Measurements from ENCODE around the gene GRIN2A.

GRIN2A gene

DNA sequence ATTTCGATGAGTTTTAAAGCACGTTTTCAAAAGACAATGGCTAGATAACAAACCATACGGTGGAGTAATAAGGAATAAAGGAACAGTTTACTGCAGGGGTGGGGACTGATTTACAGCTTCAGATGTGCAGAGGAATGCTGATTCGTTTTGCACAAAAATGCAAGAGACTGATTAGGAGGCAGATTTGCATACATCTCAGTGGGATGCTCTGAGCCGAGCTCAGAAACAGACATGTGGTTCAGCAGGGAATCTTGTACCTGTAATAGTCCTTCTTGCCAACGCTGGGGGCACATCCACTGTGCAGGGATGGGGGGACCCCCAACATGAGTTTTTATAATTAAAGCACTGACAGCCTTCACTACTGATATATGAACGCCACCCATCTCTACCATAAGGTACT is 308.0 kb downstream of the GRIN2A start:
- Mint-ChIP-seq H3K9me3 (no peaks in the 10 kb centered on the region), H3K27me3 (ENCODE audit: low read depth) (no peaks in the 10 kb centered on the region), H3K4me1 (ENCODE audit: low read depth) (no peaks in the 10 kb centered on the region), H3K4me3 (no peak overlapping the region), H3K36me3 (ENCODE audit: low read depth) (no peaks in the 10 kb centered on the region), H3K27ac (no peak overlapping the region)

DNA sequence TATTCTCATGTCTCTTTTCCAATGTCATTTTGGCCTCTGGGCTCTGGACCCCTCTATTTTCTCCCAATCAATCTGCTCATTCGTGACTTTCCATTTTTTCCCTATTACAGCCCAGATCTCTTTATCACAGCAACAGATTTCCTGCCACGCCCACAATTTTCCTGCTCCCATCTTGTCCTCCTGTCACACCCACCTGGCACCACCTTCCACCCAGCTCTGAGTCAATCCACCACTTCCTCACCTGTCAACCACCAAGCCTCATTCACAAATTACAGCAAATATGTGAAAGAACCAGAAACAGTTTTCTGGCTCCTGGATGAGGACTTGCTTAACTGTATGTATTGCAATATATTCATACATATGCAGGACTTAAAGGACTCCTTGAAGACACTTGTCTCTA is 311.3 kb downstream of the GRIN2A start:
- H3K4me1 Mint-ChIP-seq (ENCODE audit: low read depth) = no peaks in the 10 kb centered on the region
- no peaks in the 10 kb centered on the region for H3K9me3 Mint-ChIP-seq
- H3K4me3 Mint-ChIP-seq = no peak overlapping the region
- H3K27me3 Mint-ChIP-seq (ENCODE audit: low read depth) = no peaks in the 10 kb centered on the region
- H3K36me3 Mint-ChIP-seq (ENCODE audit: low read depth) = no peaks in the 10 kb centered on the region
- no peak overlapping the region for H3K27ac Mint-ChIP-seq

DNA sequence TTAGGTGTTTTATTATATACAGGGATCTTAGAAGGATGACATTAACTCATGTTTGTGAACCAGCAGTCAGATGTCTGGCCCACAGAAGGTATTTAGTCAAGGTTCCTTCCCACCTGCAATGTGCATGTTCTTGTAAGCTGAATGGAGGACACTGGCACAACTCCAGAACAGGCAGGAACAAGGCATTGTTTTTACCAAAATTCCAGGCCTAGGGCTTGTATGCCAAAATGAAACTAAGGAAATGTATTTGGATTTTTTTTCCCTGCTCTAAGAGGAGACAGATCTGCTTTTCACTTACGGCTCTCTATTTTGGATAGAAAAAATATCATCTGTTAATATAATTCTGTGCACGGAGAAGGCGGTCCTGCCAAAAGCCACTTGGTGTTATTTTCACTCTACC is 312.5 kb downstream of the GRIN2A start:
- Mint-ChIP-seq H3K4me1 (ENCODE audit: low read depth) (no peaks in the 10 kb centered on the region), H3K36me3 (ENCODE audit: low read depth) (no peaks in the 10 kb centered on the region), H3K9me3 (no peaks in the 10 kb centered on the region), H3K27ac (no peak overlapping the region), H3K27me3 (ENCODE audit: low read depth) (no peaks in the 10 kb centered on the region), H3K4me3 (no peak overlapping the region)

DNA sequence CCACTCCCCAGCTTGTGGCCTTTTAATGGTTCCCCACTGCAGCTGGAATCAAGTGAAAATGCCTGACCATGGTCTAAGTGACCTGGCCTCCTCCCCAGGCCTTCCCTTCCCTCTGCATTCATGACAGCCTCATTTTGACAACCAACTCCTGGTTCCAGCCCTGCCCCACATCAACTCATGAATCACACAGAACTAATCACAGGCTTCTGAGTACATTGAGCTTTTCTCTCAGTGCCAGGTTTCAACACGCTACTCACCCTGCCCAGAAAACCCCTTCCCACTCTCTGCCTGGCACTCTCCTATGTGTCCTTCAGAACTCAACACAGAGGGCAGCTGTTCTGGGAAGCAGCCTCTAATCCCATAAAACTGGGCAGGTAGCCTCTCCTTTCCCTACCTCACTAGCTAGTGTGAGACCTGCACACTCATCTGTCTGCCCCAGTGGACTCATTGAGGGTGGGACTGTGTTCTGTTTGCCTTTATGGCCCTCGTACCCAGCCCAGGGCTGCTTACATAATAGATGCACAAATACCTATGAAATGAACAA is 313.6 kb downstream of the GRIN2A start:
- Mint-ChIP-seq H3K9me3 (no peaks in the 10 kb centered on the region), H3K27me3 (ENCODE audit: low read depth) (no peaks in the 10 kb centered on the region), H3K4me3 (no peak overlapping the region), H3K4me1 (ENCODE audit: low read depth) (no peaks in the 10 kb centered on the region), H3K36me3 (ENCODE audit: low read depth) (no peaks in the 10 kb centered on the region), H3K27ac (no peak overlapping the region)

DNA sequence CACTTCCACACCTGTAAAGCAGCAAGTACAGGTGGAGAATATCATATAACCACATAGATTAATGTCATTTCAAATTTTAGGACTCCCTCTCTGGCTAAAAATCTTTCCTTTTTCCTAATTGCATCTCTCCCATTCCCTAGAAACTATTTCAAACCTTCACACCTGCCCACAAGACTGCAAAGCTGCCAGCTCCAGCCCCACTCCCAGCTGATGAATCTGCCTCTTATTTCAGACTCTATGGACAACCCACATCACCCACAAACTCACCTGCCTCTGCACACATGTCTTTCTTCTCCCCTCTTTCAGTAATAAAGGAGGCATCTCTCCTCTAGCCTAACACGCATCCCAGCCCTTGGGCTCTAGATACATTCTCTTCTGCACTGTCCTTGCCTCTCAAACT is 315.1 kb downstream of the GRIN2A start:
- no peak overlapping the region for H3K4me3 Mint-ChIP-seq
- H3K4me1 Mint-ChIP-seq (ENCODE audit: low read depth) = no peaks in the 10 kb centered on the region
- H3K27me3 Mint-ChIP-seq (ENCODE audit: low read depth) = no peaks in the 10 kb centered on the region
- no peak overlapping the region for H3K27ac Mint-ChIP-seq
- no peaks in the 10 kb centered on the region for H3K9me3 Mint-ChIP-seq
- H3K36me3 Mint-ChIP-seq (ENCODE audit: low read depth) = no peaks in the 10 kb centered on the region

DNA sequence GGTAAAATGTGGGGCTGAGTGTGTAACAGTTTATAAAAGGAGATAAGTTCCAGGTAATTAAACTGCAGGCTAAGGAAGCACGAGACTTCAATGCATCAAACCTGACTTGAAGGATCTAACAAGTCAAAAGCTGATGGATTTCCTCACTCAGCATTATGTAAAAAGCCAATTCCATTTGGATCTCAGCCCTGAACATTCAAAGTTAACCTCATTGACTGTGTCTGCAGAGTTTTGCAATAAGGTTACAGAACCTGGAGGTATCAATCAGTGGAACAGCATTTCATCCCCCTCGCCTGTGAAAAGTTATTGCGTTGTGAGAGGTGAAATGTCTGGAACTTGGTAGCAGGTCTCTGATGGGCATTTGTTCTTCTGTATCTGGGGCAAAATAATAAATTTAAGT is 317.8 kb downstream of the GRIN2A start:
- Mint-ChIP-seq H3K27ac (no peak overlapping the region), H3K36me3 (ENCODE audit: low read depth) (no peaks in the 10 kb centered on the region), H3K9me3 (no peaks in the 10 kb centered on the region), H3K27me3 (ENCODE audit: low read depth) (no peaks in the 10 kb centered on the region), H3K4me1 (ENCODE audit: low read depth) (no peaks in the 10 kb centered on the region), H3K4me3 (no peak overlapping the region)

DNA sequence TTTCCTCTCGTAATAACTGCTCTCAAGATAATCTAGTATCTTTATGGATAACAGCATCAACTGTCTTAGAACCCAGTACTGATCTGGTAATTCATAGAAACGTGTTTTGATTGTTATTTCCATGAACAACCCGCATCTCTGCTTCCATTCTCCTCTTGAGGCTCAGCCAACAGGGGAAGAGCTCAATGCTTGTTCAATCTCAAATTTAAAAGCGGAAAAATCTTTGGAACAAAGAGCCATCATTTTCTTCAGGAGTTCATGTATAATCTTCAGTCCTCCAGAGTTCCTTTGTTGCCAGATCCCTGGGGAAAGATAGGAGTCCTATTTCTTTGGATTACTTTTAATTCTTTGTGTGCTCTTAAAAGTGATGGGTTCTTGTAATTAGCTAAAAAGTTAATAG is 319.9 kb downstream of the GRIN2A start:
- Mint-ChIP-seq H3K27ac (no peak overlapping the region), H3K4me1 (ENCODE audit: low read depth) (no peaks in the 10 kb centered on the region), H3K4me3 (no peak overlapping the region), H3K9me3 (no peaks in the 10 kb centered on the region), H3K27me3 (ENCODE audit: low read depth) (no peaks in the 10 kb centered on the region), H3K36me3 (ENCODE audit: low read depth) (no peaks in the 10 kb centered on the region)

DNA sequence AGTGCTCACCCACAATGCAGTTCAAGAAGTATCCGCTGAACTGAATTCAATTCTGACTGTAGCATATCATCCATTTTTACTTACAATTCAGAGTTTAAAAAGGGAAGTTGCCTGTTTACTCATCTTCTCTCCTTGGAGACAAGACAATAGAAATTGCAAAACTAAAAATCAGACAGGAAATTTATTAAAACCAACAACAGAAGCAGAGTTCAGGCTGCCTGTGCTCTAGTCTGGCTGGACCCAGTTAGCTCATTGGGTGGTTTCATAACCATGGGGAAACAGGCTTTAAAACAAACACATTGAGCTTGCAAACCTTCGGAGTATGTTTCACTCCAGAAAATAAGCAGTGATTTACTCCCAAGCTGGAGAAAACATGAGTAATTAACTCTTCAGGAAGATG is 321.4 kb downstream of the GRIN2A start:
- no peak overlapping the region for H3K4me3 Mint-ChIP-seq
- no peak overlapping the region for H3K27ac Mint-ChIP-seq
- no peaks in the 10 kb centered on the region for H3K27me3 Mint-ChIP-seq (ENCODE audit: low read depth)
- H3K4me1 Mint-ChIP-seq (ENCODE audit: low read depth) = no peaks in the 10 kb centered on the region
- H3K36me3 Mint-ChIP-seq (ENCODE audit: low read depth) = no peaks in the 10 kb centered on the region
- no peaks in the 10 kb centered on the region for H3K9me3 Mint-ChIP-seq

DNA sequence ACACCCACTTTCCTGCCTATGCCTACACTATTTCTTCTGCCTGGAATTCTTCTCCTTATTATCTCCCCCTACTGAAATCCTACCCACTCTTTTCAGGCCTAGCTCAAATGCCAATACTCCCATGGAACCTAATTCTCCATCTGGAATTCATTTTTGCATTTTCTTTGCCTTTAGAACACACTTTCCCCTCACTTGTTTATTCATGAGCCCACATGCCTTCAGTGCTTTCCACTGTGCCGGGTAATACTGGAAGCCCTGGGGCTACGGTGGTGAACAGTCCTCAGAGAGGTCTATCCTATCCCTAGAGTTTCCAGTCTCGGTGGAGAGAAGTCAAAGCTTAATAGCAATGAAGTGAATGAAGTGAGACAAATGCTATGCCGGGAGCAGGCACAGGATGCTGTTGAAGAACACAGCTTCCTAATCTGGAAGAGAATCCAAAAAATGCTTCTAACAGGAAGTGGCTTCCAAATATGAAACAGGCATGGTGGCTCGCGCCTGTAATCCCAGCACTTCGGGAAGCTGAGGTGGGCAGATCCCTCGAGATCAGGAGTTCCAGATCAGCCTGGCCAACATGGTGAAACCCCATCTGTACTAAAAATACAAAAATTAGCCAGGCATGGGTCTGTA is 322.4 kb downstream of the GRIN2A start:
- Mint-ChIP-seq H3K27ac (no peak overlapping the region), H3K36me3 (ENCODE audit: low read depth) (no peaks in the 10 kb centered on the region), H3K4me1 (ENCODE audit: low read depth) (no peaks in the 10 kb centered on the region), H3K4me3 (no peak overlapping the region), H3K27me3 (ENCODE audit: low read depth) (no peaks in the 10 kb centered on the region), H3K9me3 (no peaks in the 10 kb centered on the region)

DNA sequence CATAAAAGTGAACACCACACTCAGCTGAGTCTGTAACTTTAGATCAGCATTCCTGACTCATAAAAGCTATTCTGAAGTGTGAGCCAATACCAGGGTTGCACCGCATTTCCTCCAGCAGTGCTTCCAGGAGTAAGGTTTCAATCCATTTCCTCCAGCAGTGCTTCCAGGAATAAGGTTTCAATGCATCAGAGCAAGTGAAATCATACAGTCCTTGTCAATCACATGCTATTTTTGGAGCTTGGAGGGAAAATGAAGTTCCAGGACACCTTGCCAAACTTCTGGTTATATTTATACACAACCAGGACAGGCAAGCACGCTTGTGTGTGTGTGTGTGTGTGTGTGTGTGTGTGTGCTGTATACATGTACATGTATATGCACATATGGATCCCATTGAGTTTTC is 327.6 kb downstream of the GRIN2A start:
- no peaks in the 10 kb centered on the region for H3K27me3 Mint-ChIP-seq (ENCODE audit: low read depth)
- H3K36me3 Mint-ChIP-seq (ENCODE audit: low read depth) = no peaks in the 10 kb centered on the region
- H3K27ac Mint-ChIP-seq = no peak overlapping the region
- no peak overlapping the region for H3K4me3 Mint-ChIP-seq
- no peaks in the 10 kb centered on the region for H3K4me1 Mint-ChIP-seq (ENCODE audit: low read depth)
- no peaks in the 10 kb centered on the region for H3K9me3 Mint-ChIP-seq

DNA sequence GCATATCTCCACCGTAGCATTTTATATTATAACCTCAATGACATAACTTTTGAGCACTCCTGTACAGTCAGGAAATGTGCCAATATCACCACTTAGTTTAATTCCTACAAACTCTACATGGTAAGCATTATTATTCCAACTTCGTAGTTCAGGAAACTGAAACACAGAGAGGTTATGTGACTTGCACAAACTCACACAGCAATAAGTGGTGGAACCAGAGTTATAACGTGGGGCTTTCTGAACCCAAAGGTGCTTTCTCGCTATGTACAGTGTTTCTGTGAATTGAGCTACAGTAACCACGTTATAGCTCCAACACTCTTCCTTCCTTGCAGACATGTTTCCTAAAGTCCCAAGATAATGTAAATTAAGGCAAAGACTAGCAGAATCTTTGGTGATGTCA is 330.2 kb downstream of the GRIN2A start:
- Mint-ChIP-seq H3K27ac (no peak overlapping the region), H3K4me1 (ENCODE audit: low read depth) (no peaks in the 10 kb centered on the region), H3K27me3 (ENCODE audit: low read depth) (no peaks in the 10 kb centered on the region), H3K9me3 (no peaks in the 10 kb centered on the region), H3K36me3 (ENCODE audit: low read depth) (no peaks in the 10 kb centered on the region), H3K4me3 (no peak overlapping the region)

DNA sequence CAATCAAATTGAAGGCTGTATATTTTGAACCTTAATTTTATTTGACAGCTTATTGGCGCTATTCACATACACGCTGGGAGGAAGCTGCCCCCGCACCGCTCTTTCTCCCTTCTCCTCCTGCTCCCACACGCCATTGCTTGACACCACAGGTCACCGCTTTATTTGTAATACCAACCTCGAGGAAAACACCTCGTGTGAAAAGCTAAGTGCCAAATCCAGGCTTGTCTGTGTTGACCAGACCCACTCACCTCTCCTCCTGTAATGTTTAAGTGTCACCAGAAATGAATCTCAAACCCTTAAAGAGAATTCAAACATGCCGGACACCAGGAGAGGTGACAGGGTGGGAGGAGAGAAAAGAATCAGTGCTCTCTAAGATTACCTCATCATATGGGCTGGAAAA is 331.4 kb downstream of the GRIN2A start:
- Mint-ChIP-seq H3K9me3 (no peaks in the 10 kb centered on the region), H3K27me3 (ENCODE audit: low read depth) (no peaks in the 10 kb centered on the region), H3K36me3 (ENCODE audit: low read depth) (no peaks in the 10 kb centered on the region), H3K4me3 (no peak overlapping the region), H3K27ac (no peak overlapping the region), H3K4me1 (ENCODE audit: low read depth) (no peaks in the 10 kb centered on the region)

DNA sequence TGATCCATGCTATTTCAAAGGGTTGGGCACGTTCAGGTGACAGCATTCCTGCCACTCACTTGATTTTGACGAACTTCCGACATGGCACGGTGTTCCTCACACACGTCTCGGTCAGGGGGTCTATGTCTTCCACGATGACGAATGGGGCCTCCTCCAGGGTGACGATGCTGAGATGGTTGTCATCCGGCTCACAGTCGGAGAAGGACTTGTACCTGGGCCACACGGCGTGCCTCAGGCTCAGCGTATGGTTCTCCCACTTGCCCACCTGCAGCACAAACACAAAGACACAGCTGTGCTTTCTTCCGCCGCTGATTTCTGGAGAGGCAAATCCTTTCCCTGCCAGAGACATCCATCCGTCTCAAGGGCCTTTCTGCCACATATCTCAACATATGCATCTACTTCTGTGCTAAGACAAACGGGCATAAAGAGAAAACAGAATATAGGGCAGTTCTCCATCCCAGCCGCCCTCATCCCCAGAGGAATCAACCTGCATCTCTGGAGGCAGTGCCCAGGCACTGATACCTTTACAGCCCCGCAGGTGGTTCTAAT is 332.5 kb downstream of the GRIN2A start:
- Mint-ChIP-seq H3K9me3 (peaks cover 2% of the 10 kb centered on the region), H3K4me1 (ENCODE audit: low read depth) (no peaks in the 10 kb centered on the region), H3K4me3 (no peak overlapping the region)

DNA sequence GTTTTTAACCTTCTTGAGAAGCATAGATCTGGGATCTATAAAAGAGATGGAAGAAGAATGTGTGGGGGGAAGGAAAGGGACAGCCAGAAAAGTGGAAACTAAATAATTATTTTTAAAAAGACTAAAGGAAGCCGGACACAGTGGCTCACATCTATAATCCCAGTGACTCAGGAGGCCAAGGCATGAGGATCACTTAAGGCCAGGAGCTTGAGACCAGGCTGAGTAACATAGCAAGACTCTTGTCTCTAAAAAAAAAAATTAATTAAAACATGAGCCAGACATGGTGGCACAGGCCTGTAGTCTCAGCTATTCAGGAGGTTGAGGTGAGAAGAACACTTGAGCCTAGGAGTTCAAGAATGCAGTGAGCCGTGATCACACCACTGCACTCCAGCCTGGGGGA is 335.1 kb downstream of the GRIN2A start:
- no peaks in the 10 kb centered on the region for H3K27me3 Mint-ChIP-seq (ENCODE audit: low read depth)
- H3K9me3 Mint-ChIP-seq = peaks cover 4% of the 10 kb centered on the region
- no peaks in the 10 kb centered on the region for H3K36me3 Mint-ChIP-seq (ENCODE audit: low read depth)
- H3K4me1 Mint-ChIP-seq (ENCODE audit: low read depth) = no peaks in the 10 kb centered on the region
- H3K4me3 Mint-ChIP-seq = no peak overlapping the region
- H3K27ac Mint-ChIP-seq = no peak overlapping the region

More for the DNA sequence above, 332.5 kb downstream of the GRIN2A start:
- H3K27ac Mint-ChIP-seq = no peak overlapping the region
- H3K27me3 Mint-ChIP-seq (ENCODE audit: low read depth) = no peaks in the 10 kb centered on the region
- no peaks in the 10 kb centered on the region for H3K36me3 Mint-ChIP-seq (ENCODE audit: low read depth)

DNA sequence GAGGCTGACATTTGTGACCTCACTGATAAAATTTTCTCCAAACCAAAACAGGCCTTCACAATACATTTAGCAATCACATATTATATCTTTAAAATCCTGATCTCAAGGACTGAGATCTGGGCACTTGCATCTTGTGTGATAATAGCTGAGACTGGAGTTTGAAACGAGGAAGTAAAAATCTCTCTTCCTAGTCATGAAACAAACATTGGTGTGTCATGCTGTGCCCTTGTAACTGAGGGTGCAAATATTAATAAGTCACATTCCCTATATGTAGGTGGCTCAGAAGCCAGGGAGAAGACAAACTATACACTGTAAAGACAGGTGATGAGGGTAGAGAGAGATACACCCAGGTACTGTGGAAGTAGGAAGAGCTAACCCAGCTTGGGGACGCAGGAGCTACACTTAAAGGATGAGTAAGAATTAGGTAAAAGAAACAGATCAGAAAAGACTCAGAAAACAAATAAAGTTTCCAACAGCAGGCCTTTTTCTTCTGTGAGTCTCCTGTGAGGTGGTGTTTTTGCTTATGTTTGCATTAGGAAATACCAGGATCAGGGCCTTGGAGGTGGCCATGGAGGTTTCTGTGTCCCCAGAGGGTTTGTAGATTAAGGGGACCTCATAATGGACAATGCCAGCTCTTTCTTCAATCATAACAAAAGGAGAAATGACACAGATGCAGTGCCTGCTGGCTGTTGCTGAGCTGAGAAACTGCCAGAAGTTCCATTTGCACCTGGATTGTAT is 335.7 kb downstream of the GRIN2A start:
- H3K4me3 Mint-ChIP-seq = no peak overlapping the region
- H3K27ac Mint-ChIP-seq = no peak overlapping the region
- no peaks in the 10 kb centered on the region for H3K36me3 Mint-ChIP-seq (ENCODE audit: low read depth)
- peaks cover 4% of the 10 kb centered on the region for H3K9me3 Mint-ChIP-seq
- no peaks in the 10 kb centered on the region for H3K27me3 Mint-ChIP-seq (ENCODE audit: low read depth)
- H3K4me1 Mint-ChIP-seq (ENCODE audit: low read depth) = no peaks in the 10 kb centered on the region
